Spleen (tissue), 11 donors: ENCODE data around the gene NCAPH2. TPM values are rescaled to one million over a fixed set of nuclear protein-coding genes. Genes with fewer than 3 reads are reported as not detected.

Source experiments
- DNase-seq: peaks from one replicate; pipeline ENCODE4 v3.0.0-alpha.2; 2020
- H3K27ac ChIP-seq, 8 donors: fragments of 200-600 bp; sonication (generic) in 7 of 8; 1 replicate in 4 of 8; 2 replicates in 4 of 8; pipeline versions ENCODE4 v1.5.0 to v1.8.0; 2016 to 2021; ENCODE audit warnings: inconsistent platforms in 4 of 8, mild to moderate bottlenecking in 4 of 8, moderate library complexity in 1 of 8
- H3K27me3 ChIP-seq, 7 donors: fragments of 200-600 bp; sonication (generic) in 6 of 7; replicated peaks in 1 of 7; 1 replicate in 4 of 7; 2 replicates in 3 of 7; pipeline versions ENCODE4 v1.5.0 to v1.8.0; 2016 to 2021; ENCODE audit warnings: inconsistent platforms in 3 of 7, mild to moderate bottlenecking in 1 of 7
- H3K36me3 ChIP-seq, 6 donors: fragments of 200-600 bp; sonication (generic) in 5 of 6; 1 replicate in 4 of 6; 2 replicates in 2 of 6; pipeline versions ENCODE4 v1.5.0 to v1.8.0; 2016 to 2021; ENCODE audit warnings: inconsistent platforms in 2 of 6
- H3K4me1 ChIP-seq, 6 donors: fragments of 200-600 bp; sonication (generic) in 5 of 6; 1 replicate in 3 of 6; 2 replicates in 3 of 6; pipeline versions ENCODE4 v1.5.0 to v1.8.0; 2016 to 2021; ENCODE audit warnings: inconsistent platforms in 3 of 6
- H3K4me3 ChIP-seq, 8 donors: fragments of 200-600 bp; sonication (generic) in 7 of 8; 1 replicate in 4 of 8; 2 replicates in 4 of 8; pipeline versions ENCODE4 v1.5.0 to v1.8.0; 2016 to 2021; ENCODE audit warnings: inconsistent platforms in 4 of 8, mild to moderate bottlenecking in 4 of 8, moderate library complexity in 2 of 8
- H3K9me3 ChIP-seq, 8 donors: fragments of 200-600 bp; sonication (generic) in 7 of 8; 1 replicate in 4 of 8; 2 replicates in 4 of 8; pipeline versions ENCODE4 v1.5.0 to v1.8.0; 2016 to 2021; ENCODE audit warnings: inconsistent platforms in 4 of 8
- POLR2A ChIP-seq, 3 donors: fragments of 450-650 bp; IDR thresholded peaks; one replicate each; pipeline ENCODE4 v1.5.1; 2017; ENCODE audit warnings: antibody characterized with exemption in 3 of 3, mild to moderate bottlenecking in 1 of 3
- POLR2AphosphoS5 ChIP-seq, 3 donors: sonication (generic); formaldehyde crosslinking; IDR thresholded peaks; one replicate each; pipeline ENCODE4 v1.5.1; 2017; ENCODE audit warnings: antibody characterized with exemption in 3 of 3
- WGBS, 5 donors: extraction: QIAGEN DNeasy Blood & Tissue Kit in 3 of 5; methylation state at CpG; one replicate each; pipeline versions ENCODE4 v1.1.5 to v1.1.7; 2013 to 2018; 5-methylcytosine and 5-hydroxymethylcytosine counted together
- intact Hi-C: fragments of 100-400 bp; cut with DNase I; formaldehyde crosslinking; loops from one replicate; pipeline ENCODE4 v1.15.0; 2023; ENCODE audit warnings: low total_unique reads
- polyA plus RNA-seq, 3 donors: library from polyadenylated mRNA; stranded (reverse); fragments of 200-250 nt; gene quantifications; one replicate each; pipeline ENCODE4 v1.2.1, GENCODE V29; 2013
- total RNA-seq, 7 donors: library from RNA; depleted of rRNA in 3 of 7; stranded (reverse); fragments of >200 nt in 3 of 7; fragmentation: NEBNext Ultra II Directional in 4 of 7; extraction: Animal tissue kit (Norgen Biotek cat#: 25700) in 4 of 7; gene quantifications; one replicate each; pipeline versions ENCODE4 v1.1.0 to v1.2.1, GENCODE V29; 2016 to 2021
- TF ChIP-seq, protein P1 (sequence below), 11 experiments: fragments of 200-600 bp in 7 of 11; fragments of 450-650 bp in 4 of 11; sonication (generic) in 4 of 11; IDR thresholded peaks in 8 of 11; conservative IDR thresholded peaks in 3 of 11; 1 replicate in 7 of 11; 2 replicates in 4 of 11; pipeline versions ENCODE4 v1.4.0 to v1.8.0; 2016 to 2021; ENCODE audit warnings: antibody characterized with exemption in 11 of 11, inconsistent platforms in 4 of 11, mild to moderate bottlenecking in 1 of 11
- donor health status: healthy with polysubstance abuse.
- donor health status: DM: no; HTN: no; CAD: no; lungs with moderate emphysema.
- donor health status: DM: no; HTN: no; CAD: no.
- donor health status: Bipolar disorder and iron deficiency.
- donor health status: healthy.
- donor health status: DM: no; HTN: no; CAD: no.
- donor health status: DM: yes; HTN: yes; CAD: no.

The NCAPH2 gene
- total and polyA plus RNA-seq, 10 donors: 31.4 to 48.0 (median 37.1) TPM

GRCh38 chr22:50529897-50530579 lies 22.0 kb downstream of the NCAPH2 start, which contains the start of gene TYMP:
TSS of gene TYMP (minus strand) at chr22:50530012. CDS start at chr22:50529709, 303 bp downstream.
- peak within 1 kb of the TSS; percentile 97 to 100 (median 99) for H3K27ac ChIP-seq
- DNase-seq: peak; percentile 97
- H3K4me1 ChIP-seq: peaks cover 20 to 96% (median 77%) of the 10 kb centered on the region in 6 donors

DNA sequence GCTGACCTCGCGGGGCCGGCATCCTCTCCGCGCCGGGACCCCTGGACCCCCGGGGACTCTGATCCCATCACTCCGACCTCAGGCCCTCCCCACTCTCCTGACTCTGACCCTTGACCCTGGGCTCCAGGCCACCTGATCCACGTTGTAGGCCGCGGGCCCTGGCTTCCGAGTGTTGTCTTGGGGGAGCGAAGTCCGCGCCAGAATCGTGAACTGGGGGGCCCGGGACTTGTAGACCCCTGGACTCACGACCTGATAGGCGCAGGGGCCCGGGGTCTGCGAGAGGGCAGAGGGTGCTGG lies 22.5 kb downstream of the NCAPH2 start:
- no peak for DNase-seq
- peak overlapping the region; percentile 50 to 97 (median 64) for H3K4me3 ChIP-seq
- H3K4me1 ChIP-seq: peaks cover 20 to 98% (median 77%) of the 10 kb centered on the region in 6 donors
- TF ChIP-seq POLR2AphosphoS5 (IDR thresholded peaks at IDR 0.05) (no peak), POLR2A (IDR thresholded peaks at IDR 0.05) (no peak)
- TF ChIP-seq, protein P1, sequence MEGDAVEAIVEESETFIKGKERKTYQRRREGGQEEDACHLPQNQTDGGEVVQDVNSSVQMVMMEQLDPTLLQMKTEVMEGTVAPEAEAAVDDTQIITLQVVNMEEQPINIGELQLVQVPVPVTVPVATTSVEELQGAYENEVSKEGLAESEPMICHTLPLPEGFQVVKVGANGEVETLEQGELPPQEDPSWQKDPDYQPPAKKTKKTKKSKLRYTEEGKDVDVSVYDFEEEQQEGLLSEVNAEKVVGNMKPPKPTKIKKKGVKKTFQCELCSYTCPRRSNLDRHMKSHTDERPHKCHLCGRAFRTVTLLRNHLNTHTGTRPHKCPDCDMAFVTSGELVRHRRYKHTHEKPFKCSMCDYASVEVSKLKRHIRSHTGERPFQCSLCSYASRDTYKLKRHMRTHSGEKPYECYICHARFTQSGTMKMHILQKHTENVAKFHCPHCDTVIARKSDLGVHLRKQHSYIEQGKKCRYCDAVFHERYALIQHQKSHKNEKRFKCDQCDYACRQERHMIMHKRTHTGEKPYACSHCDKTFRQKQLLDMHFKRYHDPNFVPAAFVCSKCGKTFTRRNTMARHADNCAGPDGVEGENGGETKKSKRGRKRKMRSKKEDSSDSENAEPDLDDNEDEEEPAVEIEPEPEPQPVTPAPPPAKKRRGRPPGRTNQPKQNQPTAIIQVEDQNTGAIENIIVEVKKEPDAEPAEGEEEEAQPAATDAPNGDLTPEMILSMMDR (IDR thresholded peaks at IDR 0.05 in 8 of 11, conservative IDR thresholded peaks at IDR 0.05 in 3 of 11): no peak
- H3K36me3 ChIP-seq: peaks cover 0 to 18% (median 0%) of the 10 kb centered on the region in 6 donors
- no peaks in the 10 kb centered on the region for H3K9me3 ChIP-seq
- peak overlapping the region; percentile 97 to 100 (median 99) for H3K27ac ChIP-seq
- 1 to 2% (median 1%) methylated on average over 14 to 21 of the region's 21 CpGs for WGBS, 5 donors
- no peaks in the 10 kb centered on the region for H3K27me3 ChIP-seq
- intact Hi-C loops: no loop called here

More at GRCh38 chr22:50529897-50530579, 22.0 kb downstream of the NCAPH2 start, which contains the start of gene TYMP:
- Histone ChIP-seq H3K27me3 (no peaks in the 10 kb centered on the region), H3K9me3 (no peaks in the 10 kb centered on the region), H3K36me3 (peaks cover 0 to 18% (median 0%) of the 10 kb centered on the region in 6 donors), H3K4me3 (peak within 1 kb of the TSS; percentile 50 to 97 (median 64))
- intact Hi-C loops: no loop called here
- TF ChIP-seq, protein P1 (IDR thresholded peaks at IDR 0.05 in 8 of 11, conservative IDR thresholded peaks at IDR 0.05 in 3 of 11): peak in 1 of 11 experiments; percentile 42
- TF ChIP-seq POLR2A (IDR thresholded peaks at IDR 0.05) (peak; percentile 46 to 74 (median 63)), POLR2AphosphoS5 (IDR thresholded peaks at IDR 0.05) (peak; percentile 90 to 91 (median 91))
- 0 to 1% (median 1%) methylated on average over 3 to 92 of the region's 92 CpGs for WGBS, 5 donors

- peak; percentile 98 for DNase-seq
- peaks cover 0 to 18% (median 0%) of the 10 kb centered on the region in 6 donors for H3K36me3 ChIP-seq
- peak overlapping the region; percentile 97 to 100 (median 99) for H3K27ac ChIP-seq
- peak overlapping the region; percentile 50 to 97 (median 64) for H3K4me3 ChIP-seq
- H3K27me3 ChIP-seq: no peaks in the 10 kb centered on the region
- no peaks in the 10 kb centered on the region for H3K9me3 ChIP-seq
- WGBS, 5 donors: 2 to 5% (median 3%) methylated on average over 42 to 53 of the region's 53 CpGs
- H3K4me1 ChIP-seq: peaks cover 20 to 99% (median 79%) of the 10 kb centered on the region in 6 donors
- intact Hi-C loops: no loop called here
- peak; percentile 78 to 88 (median 81) for TF ChIP-seq POLR2A (IDR thresholded peaks at IDR 0.05)
- peak; percentile 93 to 96 (median 95) for TF ChIP-seq POLR2AphosphoS5 (IDR thresholded peaks at IDR 0.05)
- TF ChIP-seq, protein P1 (IDR thresholded peaks at IDR 0.05 in 8 of 11, conservative IDR thresholded peaks at IDR 0.05 in 3 of 11): peak in 1 of 11 experiments; percentile 17
Measured at GRCh38 chr22:50530877-50531545, 23.0 kb downstream of the NCAPH2 start.

GRCh38 chr22:50531546-50531961 lies 23.5 kb downstream of the NCAPH2 start:
- H3K27ac ChIP-seq: peak overlapping the region; percentile 97 to 100 (median 99)
- no peaks in the 10 kb centered on the region for H3K27me3 ChIP-seq
- WGBS, 5 donors: 0 to 3% (median 1%) methylated on average over 14 to 44 of the region's 44 CpGs
- DNase-seq: peak; percentile 96
- intact Hi-C loops: no loop called here
- H3K9me3 ChIP-seq: no peaks in the 10 kb centered on the region
- peaks cover 0 to 18% (median 0%) of the 10 kb centered on the region in 6 donors for H3K36me3 ChIP-seq
- peak; percentile 84 to 87 (median 85) for TF ChIP-seq POLR2AphosphoS5 (IDR thresholded peaks at IDR 0.05)
- TF ChIP-seq, protein P1 (IDR thresholded peaks at IDR 0.05 in 8 of 11, conservative IDR thresholded peaks at IDR 0.05 in 3 of 11): peak in 1 of 11 experiments; percentile 34
- TF ChIP-seq POLR2A (IDR thresholded peaks at IDR 0.05): peak; percentile 53 to 66 (median 65)
- H3K4me1 ChIP-seq: peaks cover 19 to 99% (median 75%) of the 10 kb centered on the region in 6 donors
- H3K4me3 ChIP-seq: peak overlapping the region; percentile 50 to 97 (median 64)
